ENCODE results near the gene RPRD1A.
A peak's percentile ranks its signal among the peaks of the same experiment; 100 is the strongest.
"Not testable (repeated sequence)": the region's sequence is repeated elsewhere in the genome, so short reads cannot be mapped to it uniquely, and the experiment has no call there.

Gene RPRD1A

GRCh38 chr18:36067055-36067957, at the start of gene RPRD1A:
RPRD1A (minus strand) TSS chr18:36067559; CDS start chr18:36067404, 155 bp downstream.
- DNase-seq (ENCODE audit: low spot score), result peak; percentile 94

DNA sequence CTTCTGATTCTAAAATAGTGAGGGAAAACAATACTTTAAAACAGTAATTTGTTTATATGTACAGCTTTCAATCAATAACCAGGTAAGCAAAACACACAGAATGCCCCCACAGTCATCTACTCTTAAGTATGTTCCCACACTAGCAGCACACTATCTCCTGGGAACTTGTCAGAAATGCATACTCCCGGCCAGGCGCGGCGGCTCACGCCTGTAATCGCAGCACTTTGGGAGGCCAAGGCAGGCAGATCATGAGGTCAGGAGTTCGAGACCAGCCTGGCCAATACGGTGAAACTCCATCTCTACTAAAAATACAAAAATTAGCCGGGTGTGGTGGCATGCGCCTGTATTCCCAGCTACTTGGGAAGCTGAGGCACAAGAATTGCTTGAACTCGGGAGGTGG, 49.4 kb upstream of the RPRD1A start:
- not testable (repeated sequence) for DNase-seq (ENCODE audit: low spot score)

DNA sequence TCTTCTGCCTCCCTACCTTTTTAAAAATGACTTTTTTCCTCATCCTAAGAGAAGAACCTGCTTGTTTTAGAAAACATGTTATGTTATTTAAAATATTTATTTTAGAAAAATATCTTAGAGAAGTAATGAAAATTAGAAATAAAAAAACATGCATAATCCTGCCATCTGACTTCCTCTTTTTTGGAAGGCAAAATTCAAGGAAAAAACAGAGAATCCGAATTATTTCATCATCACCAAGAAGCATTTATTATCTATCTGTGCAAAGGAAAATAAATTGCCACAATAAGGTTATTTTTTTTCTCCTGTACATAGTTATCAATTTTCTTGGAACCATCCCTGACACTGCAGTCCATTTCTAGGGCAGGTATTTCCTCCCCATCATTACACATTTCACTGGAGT, 47.4 kb upstream of the RPRD1A start:
- no peak for DNase-seq (ENCODE audit: low spot score)

GRCh38 chr18:36114251-36114650, 46.9 kb upstream of the RPRD1A start:
- no peak for DNase-seq (ENCODE audit: low spot score)

GRCh38 chr18:36112302-36112701, 44.9 kb upstream of the RPRD1A start:
- no peak for DNase-seq (ENCODE audit: low spot score)

- no peak for DNase-seq (ENCODE audit: low spot score)
Measured at GRCh38 chr18:36109737-36110136, 42.4 kb upstream of the RPRD1A start.

DNA sequence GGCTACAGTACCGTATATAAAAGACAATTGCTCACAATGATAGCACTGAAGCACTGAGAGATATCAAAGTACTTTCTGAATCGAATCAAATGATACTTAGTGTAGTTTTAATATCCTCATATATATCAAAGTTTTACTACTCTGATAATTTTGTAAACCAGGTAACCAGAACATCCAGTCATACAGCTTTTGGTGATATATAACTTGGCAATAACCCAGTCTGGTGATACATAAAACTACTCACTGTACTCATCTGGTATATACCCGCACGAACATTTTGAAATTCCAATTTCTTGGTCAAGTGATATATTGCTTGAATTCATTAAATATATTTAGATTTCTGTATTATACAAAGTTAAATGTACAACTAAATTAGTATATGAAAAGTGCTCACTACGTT, 41.2 kb upstream of the RPRD1A start:
- DNase-seq (ENCODE audit: low spot score), result no peak

DNA sequence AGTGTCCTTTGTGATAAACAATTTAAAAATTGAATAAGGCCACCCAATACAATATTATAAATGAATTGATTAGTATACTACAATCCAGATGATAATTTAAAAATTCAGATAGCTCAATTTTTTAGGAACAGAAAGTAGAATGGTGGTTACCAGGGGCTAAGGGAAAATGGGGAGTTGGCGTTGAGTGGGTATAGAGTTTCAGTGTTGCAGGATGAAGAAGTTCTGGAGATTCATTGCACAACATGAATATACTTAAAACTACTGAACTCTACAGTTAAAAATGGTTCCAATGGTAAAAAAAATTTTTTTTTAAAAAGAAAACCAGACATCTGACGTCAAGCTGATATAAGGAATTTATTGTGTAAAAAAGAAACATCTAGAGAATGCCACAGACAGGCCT, 40.8 kb upstream of the RPRD1A start:
- DNase-seq (ENCODE audit: low spot score), result no peak

DNA sequence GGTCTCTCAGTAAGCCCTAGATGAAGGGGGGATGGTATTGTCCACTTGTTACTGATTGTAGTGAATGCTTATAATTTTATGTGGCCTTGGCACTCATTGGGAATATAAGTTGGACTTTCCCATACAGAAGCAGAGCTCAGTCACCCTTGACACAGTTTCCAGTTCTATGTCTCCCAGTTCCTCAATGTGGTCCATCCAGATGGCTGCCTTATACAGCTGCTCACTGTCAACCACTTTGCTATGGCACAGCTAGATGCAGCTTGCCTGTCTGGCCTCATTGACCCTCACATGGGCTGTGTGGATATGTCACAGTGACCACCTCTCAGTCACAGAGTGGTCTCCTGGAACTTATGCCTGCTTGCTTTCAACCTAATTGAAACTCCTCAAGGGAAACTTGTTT, 40.1 kb upstream of the RPRD1A start:
- DNase-seq (ENCODE audit: low spot score), result no peak

GRCh38 chr18:36104749-36105148, 37.4 kb upstream of the RPRD1A start:
- no peak for DNase-seq (ENCODE audit: low spot score)

- no peak for DNase-seq (ENCODE audit: low spot score)
Measured at GRCh38 chr18:36101943-36102342, 34.6 kb upstream of the RPRD1A start.

DNA sequence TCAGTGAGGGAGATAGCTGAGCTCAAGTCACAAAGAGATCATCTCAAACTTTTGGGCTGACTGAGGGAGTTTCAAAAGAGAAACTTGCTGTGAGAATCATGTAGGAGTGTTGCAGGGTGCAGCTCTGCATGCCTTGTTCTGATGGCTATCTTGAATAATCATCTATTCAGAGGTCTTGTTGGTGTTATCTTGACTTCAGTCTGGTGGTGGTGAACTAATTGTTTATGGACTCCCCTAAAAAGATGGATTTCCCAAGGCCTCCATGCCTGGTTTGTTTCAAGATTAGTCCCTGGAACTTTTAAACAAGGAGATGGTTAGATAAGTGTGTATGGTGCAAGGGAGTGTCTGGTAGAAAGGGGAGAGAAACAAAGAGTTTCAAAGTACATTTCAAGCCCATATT, 32.0 kb upstream of the RPRD1A start:
- DNase-seq (ENCODE audit: low spot score), result no peak

GRCh38 chr18:36096955-36097354, 29.6 kb upstream of the RPRD1A start:
- DNase-seq (ENCODE audit: low spot score), result no peak

- peak; percentile 64 for DNase-seq (ENCODE audit: low spot score)
Measured at GRCh38 chr18:36095936-36096519, 28.7 kb upstream of the RPRD1A start.

GRCh38 chr18:36094431-36094830, 27.1 kb upstream of the RPRD1A start:
- DNase-seq (ENCODE audit: low spot score), result no peak

GRCh38 chr18:36092116-36092515, 24.8 kb upstream of the RPRD1A start:
- DNase-seq (ENCODE audit: low spot score), result not testable (repeated sequence)

DNA sequence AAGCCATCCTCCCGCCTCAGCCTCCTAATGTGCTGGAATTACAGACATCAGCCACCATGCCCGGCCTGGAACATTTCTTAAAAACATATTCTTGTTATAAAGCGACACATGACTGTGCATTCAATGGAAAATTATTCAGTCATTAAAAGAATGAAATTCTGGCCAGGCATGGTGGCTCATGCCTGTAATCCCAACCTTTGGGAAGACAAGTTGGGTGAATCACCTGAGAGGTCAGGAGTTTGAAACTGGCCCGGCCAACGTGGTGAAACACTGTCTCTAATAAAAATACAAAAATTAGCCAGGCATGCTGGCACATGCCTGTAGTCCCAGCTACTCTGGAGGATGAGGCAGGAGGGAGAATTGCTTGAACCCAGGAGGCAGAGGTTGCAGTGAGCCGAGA, 21.6 kb upstream of the RPRD1A start:
- no peak for DNase-seq (ENCODE audit: low spot score)

DNA sequence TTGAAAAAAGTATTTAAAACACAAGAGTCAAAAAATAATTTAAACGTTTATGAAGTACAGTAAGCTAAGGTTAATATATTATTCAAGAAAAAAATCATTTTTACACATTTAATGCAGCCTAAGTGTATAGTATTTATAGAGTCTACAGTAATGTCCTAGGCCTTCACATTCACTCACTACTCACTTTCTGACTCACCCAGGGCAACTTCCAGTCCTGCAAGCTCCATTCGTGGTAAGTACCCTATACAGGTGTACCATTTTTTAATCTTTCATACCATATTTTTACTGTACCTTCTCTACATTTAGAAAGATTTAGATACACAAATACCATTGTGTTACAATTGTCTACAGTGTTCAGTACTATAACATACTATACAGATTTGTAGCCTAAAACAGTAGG, 20.9 kb upstream of the RPRD1A start:
- DNase-seq (ENCODE audit: low spot score), result no peak

DNA sequence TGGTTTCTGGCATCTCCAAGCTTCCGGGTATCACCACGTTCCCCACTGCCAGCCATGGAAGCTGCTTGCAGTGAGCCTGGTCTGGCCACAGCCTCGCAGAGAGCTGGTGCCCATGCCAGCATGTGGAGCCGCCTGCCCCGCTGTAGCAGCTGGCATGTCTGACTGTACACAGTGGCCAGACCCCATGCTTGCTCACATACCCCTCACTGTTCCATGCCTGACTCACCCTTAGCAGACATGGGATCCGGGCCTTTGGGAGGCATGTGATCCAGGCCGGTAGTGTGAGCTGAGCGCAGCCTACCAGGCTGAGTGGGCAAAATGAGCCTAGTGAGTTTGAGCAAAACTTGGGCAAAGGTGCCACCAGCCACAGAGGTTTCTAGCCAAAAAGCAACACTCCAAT, 18.8 kb upstream of the RPRD1A start:
- no peak for DNase-seq (ENCODE audit: low spot score)

DNA sequence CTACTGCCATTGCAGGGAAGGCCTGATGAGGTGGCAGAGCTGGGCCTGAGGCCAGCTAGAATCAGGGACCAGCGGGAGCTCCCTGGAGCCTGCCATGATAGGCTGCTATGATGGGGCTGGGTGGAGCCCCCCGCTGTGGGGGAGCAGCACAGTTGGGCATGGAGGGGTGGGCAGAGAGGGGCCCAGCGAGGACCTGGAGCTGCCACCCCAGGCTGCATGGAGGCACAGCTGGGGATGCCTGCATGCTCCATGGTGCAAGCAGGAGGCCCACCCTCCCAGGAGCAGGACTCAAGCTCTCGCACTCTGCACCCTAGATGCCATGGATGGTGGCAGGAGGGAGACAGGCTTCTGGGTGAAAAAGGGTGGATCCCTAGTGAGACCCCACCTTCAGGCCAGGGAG, 17.8 kb upstream of the RPRD1A start:
- DNase-seq (ENCODE audit: low spot score), result no peak

DNA sequence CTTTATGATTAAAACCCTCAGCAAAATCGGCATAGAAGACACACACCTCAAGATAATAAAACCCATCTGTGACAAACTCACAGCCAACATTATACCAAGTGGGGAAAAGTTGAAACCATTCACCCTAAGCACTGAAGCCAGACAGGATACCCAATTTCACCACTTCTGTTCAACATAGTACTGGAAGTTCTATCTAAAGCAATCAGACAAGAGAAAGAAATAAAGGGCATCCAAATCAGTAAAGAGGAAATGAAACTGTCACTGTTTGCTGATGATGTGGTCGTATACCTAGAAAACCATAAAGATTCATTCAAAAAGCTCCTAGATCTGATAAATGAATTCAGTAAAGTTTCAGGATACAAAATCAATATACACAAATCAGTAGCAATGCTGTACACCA, 16.4 kb upstream of the RPRD1A start:
- DNase-seq (ENCODE audit: low spot score), result no peak

GRCh38 chr18:36081118-36081517, 13.8 kb upstream of the RPRD1A start:
- DNase-seq (ENCODE audit: low spot score), result not testable (repeated sequence)

- DNase-seq (ENCODE audit: low spot score), result no peak
Measured at GRCh38 chr18:36078751-36079529, 11.6 kb upstream of the RPRD1A start.

Measured in pons (tissue), 1 donor.